ENCODE data around the gene TNNC1.

Gene TNNC1

DNA sequence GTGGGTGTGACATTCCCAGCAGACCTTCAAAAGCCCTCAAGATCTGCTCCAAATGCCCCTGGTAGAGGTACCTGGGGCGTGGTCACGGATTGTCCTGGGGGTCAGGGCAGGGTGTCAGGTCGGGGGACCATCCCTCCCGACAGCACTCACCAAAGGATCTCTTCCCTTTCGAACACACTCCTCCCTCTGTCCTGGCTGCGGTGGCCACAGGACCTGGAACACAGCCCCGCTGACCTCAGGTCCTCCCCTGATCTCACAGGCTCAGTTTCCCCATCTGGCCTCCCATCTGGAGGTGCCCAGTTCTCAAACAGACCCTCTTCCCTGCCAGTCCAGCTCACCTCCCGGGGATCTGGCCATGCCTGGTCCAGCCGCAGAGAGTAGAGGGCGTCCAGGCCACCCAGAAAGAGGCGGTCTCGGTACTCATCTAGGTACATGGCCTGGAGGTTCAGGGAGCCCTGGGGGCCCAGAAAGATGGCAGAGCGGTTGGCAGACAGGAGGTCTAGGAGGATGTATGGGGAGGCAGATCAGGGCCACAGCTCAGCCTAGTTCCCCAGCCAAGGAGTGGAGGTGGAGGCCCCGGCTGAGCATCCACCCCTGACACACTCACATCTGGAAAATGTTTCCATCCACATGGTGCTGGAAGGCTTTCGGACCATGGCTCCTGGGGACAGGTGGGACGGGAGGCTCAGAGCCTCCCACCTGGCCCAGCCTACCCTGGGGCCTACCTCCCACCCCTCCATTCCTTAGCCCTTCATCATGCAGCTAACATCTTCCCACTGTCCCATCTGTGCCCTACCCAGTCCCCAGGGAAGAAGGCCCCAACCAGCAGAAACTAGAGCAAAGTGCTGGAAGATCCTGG, 11.2 kb downstream of the TNNC1 start:
- no peak for DNase-seq (ENCODE audit: low read depth)

GRCh38 chr3:52441772-52442332, 12.0 kb downstream of the TNNC1 start:
- DNase-seq (ENCODE audit: low read depth) = no peak

DNA sequence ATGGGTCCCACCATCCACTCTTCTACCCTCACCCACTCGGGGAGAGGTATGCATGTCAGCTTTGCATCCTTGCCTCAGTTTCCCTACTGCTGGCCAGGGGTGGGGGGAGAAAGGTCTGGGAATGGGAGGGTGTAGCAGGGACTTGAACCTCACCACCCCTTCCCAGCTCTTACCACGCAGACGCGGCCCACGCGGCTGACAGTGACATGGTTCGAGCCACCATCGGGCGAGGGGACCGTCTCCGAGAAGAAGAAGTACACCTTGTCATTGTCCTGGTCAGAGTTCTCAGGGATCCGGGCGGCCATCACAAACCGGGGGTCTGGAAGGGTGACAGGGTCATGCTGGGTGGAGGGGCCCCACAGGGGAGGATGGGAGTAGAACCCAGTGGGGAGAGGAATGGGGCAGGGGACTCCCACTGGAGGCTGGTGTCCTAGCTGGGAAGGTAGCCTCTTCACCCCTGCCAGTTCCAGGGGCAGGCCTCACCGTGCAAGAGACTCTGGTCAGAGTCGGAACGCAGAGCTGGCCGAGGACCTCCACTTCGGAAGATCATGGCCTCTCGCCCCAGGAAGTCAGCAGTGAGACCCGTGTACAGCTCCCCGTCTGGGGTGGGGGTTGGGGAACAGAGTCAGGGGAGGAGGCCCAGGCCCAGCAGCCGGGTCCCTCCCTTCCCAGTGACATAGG, 12.6 kb downstream of the TNNC1 start:
- DNase-seq (ENCODE audit: low read depth) = no peak

DNA sequence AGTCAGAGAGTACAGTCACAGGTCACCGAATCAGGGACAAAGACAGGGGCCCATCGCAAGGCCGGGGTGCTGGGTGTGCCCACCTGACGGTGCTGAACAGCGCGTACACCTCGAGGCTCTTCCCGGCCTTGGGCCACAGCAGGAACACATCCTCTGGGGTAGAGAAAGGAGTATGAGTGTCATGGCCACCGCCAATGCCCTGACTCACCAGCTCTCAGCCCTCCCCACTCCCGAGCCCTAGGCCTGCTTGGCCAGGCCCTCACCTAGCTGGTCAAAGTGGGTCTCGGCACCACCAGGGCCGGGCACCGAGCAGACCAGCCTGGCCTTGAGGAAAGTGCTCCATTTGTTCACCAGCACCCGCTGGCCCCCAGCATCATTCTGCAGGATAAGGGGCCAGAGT, 13.2 kb downstream of the TNNC1 start:
- DNase-seq (ENCODE audit: low read depth) = no peak

DNA sequence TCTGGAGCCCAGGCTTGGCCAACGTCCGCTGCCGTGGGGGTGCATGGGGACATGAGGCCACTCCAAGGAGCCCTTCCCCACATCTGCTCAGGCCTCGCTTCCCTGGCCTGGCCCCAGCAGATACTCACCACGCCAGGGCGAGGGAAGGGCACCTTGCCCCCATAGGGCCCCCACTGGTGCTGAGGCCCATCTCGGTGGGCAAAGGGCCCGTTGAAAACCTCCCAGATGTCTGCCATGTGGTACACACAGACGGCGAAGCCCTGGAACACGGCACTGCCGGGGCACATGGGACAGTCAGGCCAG, 13.6 kb downstream of the TNNC1 start:
- no peak for DNase-seq (ENCODE audit: low read depth)

GRCh38 chr3:52439426-52440248, 14.2 kb downstream of the TNNC1 start:
- DNase-seq (ENCODE audit: low read depth) = no peak

GRCh38 chr3:52438579-52439425, 15.0 kb downstream of the TNNC1 start:
- no peak for DNase-seq (ENCODE audit: low read depth)

GRCh38 chr3:52438104-52438376, 15.8 kb downstream of the TNNC1 start:
- DNase-seq (ENCODE audit: low read depth) = no peak

DNA sequence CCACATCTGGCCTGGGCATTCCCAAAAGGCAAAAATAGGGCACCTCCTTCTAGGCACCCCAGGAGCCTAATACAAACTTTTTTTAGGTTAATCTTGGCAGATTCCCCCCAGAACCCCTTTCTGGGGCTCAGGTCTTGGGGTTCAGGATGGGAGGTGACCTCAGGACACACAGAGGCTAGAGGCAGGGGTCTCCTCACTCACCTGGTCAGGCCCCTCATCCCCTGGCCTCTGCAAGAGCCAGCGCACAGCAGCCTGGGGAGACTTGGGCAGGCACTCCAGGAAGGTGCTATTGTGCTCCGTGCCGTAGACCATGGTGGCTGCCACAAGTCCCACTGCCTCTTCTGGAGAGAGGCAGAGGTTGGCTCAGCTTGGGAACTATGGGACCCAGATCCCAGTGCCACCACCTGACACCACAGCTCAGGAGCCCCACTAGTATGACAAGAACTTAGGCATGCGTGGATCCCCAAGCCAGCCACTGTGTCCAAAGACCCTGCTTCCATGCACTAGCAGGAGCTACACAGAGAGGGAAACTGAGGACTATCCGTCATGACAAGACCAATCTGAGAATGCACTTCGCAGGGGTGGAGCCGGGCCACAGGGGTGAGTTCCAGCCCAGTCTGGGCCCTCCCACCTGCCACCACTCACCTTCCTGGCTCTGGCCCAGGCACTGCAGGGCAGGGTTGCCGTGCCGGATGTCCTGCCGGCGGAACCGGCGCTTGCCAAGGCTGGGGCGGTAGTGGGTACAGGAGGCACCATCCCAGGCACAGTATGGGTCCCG, 16.3 kb downstream of the TNNC1 start:
- DNase-seq (ENCODE audit: low read depth) = no peak

GRCh38 chr3:52436500-52437149, 17.2 kb downstream of the TNNC1 start:
- no peak for DNase-seq (ENCODE audit: low read depth)

DNA sequence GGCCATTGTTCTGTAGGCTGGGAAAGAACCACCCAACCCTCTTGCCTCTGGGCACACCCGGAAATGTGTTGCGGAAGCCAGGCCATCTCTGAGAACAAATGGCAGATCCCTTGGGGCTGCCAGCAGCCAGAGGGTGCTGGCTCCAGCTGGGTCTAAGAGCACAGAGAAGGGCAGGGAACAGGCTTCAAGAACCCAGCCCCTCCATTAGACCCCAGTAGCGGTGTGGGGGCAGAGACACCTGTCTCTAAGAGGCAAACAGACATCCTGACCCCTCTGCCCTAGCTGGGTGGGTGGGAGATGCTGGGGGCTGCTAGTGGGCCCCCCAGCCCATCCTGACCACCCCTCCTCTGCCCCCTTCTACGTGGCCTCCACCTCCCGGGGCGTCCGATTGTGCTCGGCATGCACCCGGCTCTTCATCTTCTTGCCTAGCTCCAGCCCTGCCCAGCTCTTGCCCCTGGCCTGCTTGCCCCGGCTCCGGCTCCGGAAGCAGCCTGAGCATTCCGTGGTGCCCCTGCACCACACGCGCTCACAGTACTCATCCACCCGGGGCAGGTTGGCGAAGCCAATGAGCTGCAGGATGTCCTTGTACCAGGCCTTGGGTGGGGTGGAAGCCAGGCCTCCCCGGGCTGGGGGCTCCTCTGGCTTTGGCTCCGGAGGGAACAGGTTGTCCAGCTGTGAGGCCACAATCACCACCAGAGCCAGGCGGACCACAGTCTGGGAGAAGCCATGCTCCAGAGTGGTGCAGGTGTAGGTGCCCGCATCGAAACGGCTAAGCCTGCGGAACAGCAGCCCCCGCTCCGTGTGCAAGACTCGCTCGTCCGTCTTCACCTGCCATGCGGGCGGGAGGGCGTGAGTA, 18.4 kb downstream of the TNNC1 start:
- DNase-seq (ENCODE audit: low read depth) = no peak

GRCh38 chr3:52434491-52435115, 19.2 kb downstream of the TNNC1 start:
- DNase-seq (ENCODE audit: low read depth) = no peak

DNA sequence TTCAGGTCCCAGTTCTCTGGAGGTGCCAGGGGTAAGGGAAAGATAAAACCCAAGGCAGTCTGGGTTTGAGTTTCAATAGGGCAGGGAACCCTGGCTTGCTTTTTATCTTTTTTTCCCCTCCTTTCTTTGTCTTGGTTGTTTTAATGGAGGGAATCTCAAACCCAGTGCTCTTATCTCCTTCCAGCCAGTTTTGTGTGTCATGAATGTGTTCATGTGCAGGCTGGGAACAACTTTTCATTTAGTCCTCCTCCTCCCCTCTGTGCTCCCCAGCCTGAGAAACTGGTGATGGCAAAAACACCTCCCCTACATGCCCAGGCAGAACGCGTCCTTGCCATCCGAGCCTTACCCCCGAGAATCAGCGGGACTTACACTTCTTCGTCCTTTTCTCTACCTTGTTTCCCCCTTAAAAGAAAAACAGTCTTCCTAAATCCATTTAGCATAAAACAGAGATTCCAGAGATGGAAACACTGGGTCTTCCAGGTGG, 19.8 kb downstream of the TNNC1 start:
- DNase-seq (ENCODE audit: low read depth) = no peak

DNA sequence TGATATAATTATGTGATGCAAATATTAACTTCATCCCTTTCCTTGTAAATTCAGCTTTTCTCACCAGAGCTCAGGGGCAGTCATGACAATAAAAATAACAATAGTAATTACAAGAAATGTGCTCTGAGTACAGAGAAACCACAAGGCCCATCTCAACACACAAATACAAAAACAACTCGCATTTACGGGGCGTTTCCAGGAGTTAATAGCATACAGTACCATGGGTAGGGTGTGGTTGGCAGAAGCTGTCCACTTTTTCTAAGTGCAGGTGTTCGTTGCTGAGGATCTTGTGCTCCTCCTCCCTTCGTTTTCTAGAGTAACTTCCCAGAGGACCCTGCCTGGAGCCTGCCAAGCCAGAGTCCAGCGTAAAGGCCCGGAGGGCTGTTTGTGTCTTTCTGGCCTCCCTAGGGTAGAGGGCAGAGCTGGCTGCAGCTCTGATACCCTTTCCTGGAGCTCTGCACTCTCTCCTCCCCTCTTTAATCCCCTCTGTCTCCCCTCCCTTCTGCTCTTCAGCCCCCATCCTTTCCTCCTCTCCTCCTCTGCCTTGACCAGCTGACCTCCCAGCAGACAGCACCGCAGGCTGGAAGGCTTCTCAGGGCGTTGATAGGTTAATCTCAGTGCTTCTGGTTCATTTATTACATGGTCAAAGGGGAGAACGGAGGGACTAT, 20.4 kb downstream of the TNNC1 start:
- DNase-seq (ENCODE audit: low read depth) = no peak

DNA sequence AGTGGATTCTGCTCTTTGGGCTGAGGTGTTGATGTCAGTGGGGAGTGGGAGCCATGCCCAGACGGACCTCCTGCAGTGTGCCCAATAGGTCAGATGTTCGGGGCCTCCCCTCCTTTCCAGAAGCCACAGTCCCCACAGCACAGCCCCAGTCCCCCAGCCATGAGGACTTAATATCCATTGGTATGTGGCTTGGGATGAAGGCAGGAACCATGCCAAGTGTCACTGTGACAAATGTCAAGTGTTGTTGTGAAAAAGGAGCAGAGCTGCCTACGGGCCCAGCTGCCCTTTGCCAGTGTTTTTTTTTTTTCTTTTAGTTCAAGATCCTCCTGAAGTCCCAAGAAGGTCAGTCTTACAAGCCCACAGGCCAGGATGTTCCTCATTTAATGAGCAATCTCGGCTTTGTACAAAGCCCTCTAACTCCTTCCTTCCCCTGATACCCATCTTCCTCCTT, 21.1 kb downstream of the TNNC1 start:
- DNase-seq (ENCODE audit: low read depth) = no peak

DNA sequence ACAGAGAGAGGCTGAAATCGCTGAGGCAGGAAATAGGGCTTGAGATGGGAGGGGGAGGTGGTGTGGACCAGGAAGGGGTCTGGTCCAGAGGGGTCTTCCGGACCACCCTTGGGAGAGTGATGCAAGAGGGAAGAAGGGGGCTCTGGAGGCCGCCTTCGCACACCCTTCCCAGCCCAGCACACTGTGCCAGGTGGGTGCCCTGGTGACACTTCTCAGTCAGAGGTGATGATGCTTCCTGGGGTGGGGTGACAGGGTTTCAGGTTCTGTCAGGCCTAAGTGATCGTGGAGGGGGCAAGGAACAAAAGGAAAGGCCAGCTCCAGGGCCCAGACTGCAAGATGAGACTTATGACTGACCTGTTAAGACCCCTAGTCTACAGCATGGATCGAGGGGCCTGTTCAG, 21.6 kb downstream of the TNNC1 start:
- DNase-seq (ENCODE audit: low read depth) = no peak

DNA sequence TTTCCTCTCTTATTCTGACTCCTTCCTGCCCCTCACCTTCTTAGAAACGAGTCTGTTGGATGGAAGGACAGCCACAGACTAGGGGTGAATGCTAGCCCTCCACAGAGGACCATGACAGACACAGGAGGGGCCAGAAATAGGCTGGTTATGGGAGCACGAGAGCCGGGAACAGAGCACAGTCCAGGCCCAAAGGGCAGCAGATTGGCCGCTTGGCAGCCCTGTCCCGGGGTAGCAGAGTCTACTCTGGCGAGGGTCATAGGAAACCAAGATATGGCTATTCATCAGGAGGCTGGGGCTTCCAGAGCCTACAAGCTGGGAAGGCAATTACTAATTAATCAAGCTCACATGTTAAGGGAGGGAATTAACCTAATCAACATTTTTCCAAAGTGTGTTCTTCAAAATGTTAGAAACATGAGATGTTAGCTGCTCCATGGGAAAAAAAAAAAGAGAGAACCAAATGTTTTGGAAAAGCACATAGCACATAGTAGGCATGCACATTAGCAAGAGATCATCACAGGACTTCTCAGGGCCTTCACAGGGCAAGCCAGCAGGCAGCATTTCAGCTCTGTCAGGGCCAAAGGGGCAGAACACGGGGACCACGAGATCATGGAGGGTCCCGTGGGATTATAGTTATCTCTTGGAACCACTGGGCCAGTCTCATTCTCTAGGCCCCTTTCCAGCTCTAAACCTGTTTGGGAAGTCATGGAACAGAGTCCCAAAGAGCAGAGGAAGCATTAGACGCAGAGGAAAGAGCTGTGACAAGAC, 22.2 kb downstream of the TNNC1 start:
- no peak for DNase-seq (ENCODE audit: low read depth)

DNA sequence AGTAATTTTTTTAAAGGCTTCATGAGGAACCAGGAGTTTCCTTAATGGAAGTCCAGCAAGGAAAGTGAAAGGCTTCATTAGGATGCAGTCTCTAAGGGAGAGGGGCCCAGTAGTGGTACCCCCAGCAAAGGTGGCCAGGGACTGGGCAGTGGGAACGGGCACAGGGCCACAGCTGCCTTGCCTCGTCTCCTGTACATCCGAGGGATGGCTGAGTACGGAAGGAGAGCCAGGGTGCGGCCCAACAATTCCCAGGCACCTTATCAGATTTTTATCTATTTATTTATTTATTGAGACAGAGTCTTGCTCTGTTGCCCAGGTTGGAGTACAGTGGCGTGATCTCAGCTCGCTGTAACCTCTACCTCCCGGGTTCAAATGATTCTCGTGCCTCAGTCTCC, 23.4 kb downstream of the TNNC1 start:
- no peak for DNase-seq (ENCODE audit: low read depth)
